Measurements from ENCODE around the gene BCL2L2.

DNA sequence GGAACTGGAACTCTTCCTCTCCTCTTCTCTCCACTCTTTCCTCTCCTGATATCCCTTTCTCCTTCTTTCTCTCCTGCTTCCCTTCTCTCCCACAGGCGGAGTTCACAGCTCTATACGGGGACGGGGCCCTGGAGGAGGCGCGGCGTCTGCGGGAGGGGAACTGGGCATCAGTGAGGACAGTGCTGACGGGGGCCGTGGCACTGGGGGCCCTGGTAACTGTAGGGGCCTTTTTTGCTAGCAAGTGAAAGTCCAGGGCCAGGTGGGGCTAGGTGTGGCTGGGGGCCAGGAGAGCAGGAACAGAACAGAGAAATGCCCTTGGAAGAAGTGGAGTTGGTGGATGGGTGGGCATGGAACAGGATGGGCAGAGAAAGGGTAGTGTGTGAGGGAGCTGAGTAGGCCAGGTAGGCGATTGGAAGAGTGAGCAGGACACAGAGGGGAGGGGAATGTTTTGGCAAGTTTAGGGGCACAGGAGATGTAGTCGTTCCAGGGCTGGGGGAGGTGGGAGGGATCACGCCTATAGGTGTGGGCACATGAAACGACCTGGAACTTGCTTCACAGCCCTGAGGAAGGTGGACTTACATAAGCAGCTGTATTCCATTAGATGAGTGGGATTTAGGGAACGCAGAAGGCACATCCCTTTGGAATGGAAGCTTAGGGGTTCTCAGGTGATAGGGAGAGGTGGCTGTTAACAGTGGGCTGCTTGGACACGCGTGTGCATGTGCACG is 2.2 kb downstream of the BCL2L2 start:
- TF ChIP-seq CTCF (IDR thresholded peaks at IDR 0.05; ENCODE audit: low read depth, low read length) (no peak), MYC (IDR thresholded peaks at IDR 0.05; ENCODE audit: low read depth, low read length) (no peak)

Measured in NB4 (cell line).